Measurements from ENCODE around the gene EDEM2.
A peak's percentile ranks its signal among the peaks of the same experiment; 100 is the strongest.
"Not testable (repeated sequence)": the region's sequence is repeated elsewhere in the genome, so short reads cannot be mapped to it uniquely, and the experiment has no call there.

EDEM2 gene

DNA sequence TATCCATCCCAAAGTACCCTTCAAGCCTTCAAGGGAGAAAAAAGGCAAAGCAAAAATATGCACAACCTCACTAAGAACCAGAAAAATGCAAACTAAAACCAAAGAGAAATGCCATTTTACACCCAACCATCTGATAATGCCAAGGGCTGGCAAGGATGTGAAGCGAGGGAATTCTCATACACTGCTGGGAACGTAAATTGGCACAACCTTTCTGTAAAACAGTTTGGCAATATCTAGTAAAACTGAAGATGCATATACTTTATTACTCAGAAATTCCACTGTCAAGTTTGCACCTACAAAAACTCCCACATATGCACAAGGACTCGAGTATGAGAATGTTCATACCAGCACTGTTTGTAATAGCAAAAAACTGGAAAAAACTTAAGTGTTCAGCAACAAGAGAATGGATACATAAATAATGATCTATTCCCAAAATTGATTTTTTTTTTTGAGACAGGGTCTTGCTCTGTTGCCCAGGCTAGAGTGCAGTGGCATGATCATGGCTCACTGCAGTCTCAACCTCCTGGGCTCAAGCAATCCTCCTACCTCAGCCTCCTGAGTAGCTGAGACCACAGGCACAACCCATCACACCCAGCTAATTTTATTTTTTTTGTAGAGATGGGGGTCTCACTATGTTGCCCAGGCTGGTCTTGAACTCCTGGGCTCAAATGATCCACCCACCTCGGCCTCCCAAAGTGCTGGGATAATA, 21.7 kb upstream of the EDEM2 start:
- not testable (repeated sequence) for DNase-seq

GRCh38 chr20:35167787-35168186, 20.7 kb upstream of the EDEM2 start:
- DNase-seq = no peak

DNA sequence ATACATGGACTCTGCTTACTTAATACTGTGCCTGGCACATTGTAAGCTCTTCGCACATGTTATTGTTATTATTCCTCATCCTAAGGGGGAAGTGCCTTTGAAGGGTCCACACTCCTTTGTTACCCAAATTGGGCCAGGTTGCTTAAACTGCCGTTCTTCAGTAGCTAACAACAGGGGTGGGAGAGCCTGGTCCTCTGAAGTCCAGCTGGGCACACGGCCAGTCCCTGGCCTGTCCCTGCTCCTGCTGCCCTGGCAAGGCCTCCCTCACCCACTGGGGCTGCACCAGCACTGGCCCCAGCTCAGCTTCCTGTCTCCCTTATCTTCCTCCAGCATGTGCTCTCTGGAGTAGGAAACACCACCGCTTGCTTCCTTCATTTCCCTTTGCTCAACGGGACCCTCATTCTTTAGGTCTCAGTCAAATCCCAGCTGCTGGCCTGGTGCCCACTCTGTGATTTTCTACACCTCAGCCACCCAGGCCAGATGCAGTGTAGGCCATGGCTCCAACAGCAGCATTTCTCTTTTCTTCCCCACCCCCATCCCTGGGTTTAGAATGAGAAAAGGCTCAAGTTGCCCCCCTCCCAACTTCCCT, 19.2 kb upstream of the EDEM2 start:
- no peak for DNase-seq

- no peak for DNase-seq
Measured at GRCh38 chr20:35165221-35166185, 18.4 kb upstream of the EDEM2 start.

DNA sequence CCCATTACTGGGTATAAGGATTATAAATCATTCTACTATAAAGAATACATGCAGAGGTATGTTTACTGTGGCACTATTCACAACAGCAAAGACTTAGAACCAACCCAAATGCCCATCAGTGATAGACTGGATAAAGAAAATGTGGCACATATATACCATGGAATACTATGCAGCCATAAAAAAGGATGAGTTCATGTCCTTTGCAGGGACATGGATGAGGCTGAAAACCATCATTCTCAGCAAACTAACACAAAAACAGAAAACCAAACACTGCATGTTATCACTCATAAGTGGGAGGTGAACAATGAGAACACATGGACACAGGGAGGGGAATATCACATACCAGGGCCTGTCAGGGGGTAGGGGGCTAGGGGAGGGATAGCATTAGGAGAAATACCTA, 17.4 kb upstream of the EDEM2 start:
- DNase-seq = not testable (repeated sequence)

DNA sequence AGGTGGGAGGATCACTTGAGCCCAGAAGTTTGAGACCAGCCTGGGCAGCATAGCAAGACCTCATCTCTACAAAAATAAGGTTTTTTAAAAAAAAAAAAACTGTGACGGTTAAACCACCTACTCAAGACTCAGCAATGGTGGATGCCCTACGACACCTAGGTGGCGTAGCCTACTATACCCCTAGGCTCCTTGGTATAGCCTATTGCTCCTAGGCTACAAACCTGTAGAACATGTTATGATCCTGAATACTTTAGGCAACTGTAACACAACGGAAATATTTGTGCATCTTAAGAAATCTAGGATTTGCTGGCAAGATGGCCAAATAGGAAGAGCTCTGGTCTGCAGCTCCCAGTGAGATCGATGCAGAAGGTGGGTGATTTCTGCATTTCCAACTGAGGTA, 13.2 kb upstream of the EDEM2 start:
- not testable (repeated sequence) for DNase-seq

GRCh38 chr20:35156978-35157377, 9.8 kb upstream of the EDEM2 start:
- DNase-seq = no peak

DNA sequence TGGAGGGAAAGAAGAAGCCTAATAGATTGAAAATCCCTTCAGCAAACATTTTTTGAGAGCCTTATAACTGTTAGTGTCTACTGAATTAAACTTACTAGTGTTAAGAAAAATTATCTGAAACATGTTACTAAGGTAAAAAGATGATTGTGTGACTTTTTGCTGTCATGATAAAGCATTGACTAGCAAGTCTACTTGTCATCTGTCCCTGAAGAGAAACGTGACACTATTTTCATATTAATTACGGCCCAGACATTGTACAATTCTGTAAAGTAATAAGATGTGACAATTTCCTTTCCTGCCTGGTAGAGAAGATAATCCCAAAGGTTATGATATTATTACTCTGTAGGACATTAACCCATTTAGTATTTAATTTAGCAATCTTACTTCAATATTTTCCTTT, 8.8 kb upstream of the EDEM2 start:
- DNase-seq = no peak

DNA sequence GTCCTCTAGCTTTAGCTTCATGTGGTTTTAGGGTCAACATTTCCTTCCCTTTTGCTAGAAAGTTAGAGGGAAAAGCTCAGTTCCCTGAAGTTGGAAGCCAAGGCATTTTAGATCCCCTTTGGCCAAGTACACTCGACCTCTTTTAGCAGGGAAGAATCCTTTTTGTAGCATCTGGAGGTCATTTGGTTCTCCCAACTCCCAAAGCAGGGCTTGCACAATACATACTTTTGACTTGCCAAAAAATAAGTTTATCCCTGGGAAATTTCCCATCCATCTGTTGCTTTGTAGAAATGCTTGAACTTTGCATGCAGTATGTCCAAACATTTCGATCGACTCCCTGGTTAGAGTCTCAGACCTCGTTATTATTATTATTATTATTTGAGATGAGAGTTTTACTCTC, 4.6 kb upstream of the EDEM2 start:
- DNase-seq = no peak

GRCh38 chr20:35150846-35151579, 3.9 kb upstream of the EDEM2 start:
- DNase-seq = no peak

DNA sequence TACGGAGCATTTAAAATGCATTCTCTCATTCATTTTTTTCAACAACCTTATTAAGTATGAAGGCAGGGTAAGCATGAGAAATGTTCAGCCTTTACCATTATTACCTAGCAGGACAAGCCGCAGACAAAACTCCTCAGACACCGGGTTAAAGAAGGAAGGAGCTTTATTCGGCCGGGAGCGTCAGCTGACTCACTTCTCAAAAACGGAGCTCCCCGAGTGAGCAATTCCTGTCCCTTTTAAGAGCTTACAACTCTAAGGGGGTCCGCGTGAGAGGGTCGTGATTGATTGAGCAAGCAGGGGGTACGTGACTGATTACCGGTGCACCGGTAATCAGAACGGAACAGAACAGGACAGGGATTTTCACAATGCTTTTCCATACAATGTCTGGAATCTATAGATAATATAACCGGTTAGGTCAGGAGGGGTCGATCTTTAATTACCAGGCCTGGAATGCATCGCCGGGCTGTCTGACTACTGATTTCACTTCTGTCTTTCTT, 487 bp upstream of the EDEM2 start:
- peak; percentile 35 to 44 for DNase-seq

- DNase-seq = no peak
Measured at GRCh38 chr20:35146299-35146919, 727 bp downstream of the EDEM2 start.

- DNase-seq = peak in 1 of 2 donors; percentile 43
Measured at GRCh38 chr20:35145141-35145564, 2.0 kb downstream of the EDEM2 start.

DNA sequence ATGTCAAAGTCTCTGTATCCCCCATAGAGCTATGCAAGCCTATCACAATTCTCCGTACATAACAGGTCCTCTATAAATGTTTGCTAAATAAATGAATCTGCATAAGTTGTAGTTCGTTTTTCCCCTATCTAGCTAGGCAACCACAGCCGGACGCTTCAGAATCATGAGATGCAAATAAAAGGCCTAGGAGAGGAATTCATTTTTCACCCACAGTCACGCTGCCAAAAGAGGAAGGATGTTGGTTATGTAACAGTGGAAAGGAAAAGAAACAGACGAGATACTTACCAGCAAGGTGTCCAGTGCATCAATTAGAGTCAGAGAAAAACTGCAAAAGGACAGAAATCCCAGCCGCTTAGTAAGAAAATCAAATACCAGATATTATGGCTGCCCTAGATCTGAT, 2.4 kb downstream of the EDEM2 start:
- DNase-seq = peak; percentile 83 to 91

- DNase-seq = peak; percentile 18 to 50
Measured at GRCh38 chr20:35135867-35136586, 11.1 kb downstream of the EDEM2 start.

GRCh38 chr20:35134880-35135279, 12.3 kb downstream of the EDEM2 start:
- no peak for DNase-seq

- no peak for DNase-seq
Measured at GRCh38 chr20:35134472-35134871, 12.7 kb downstream of the EDEM2 start.

GRCh38 chr20:35133735-35134134, 13.4 kb downstream of the EDEM2 start:
- no peak for DNase-seq

GRCh38 chr20:35133031-35133430, 14.1 kb downstream of the EDEM2 start:
- no peak for DNase-seq

GRCh38 chr20:35131934-35132333, 15.2 kb downstream of the EDEM2 start:
- no peak for DNase-seq

DNA sequence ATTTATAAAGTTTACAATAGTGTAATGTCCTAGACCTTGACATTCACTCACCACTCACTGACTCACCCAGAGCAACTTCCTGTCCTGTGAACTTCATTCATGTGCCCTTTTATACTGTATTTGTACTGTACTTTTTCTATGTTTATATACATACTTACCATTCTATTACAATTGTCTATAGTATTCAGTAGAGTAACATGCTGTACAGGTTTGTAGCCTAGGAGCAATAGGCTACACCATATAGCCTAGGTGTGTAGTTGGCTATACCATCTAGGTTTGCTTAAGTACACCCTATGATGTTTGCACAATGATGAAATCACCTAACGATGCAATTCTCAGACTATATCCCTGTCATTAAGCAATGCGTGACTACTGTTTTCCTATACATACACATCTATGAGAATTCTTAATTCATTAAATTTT, 17.5 kb downstream of the EDEM2 start:
- DNase-seq = peak; percentile 61 to 73

Data from inflammatory macrophage treated with lipopolysaccharide for 1 hour (primary cell).